Duodenal mucosa (tissue), 2 donors: ENCODE results near the gene GNB1.

Experiments
- H3K27ac ChIP-seq: one replicate; pipeline ENCODE4 v1.7.0; 2013; ENCODE audit warnings: low read depth, low read length
- H3K27me3 ChIP-seq, 2 donors: one replicate each; pipeline ENCODE4 v1.7.0; 2013; ENCODE audit warnings: low read length in 2 of 2, control low read depth in 1 of 2; ENCODE audit not compliant: insufficient read depth in 2 of 2, control insufficient read depth in 1 of 2
- H3K36me3 ChIP-seq, 2 donors: one replicate each; pipeline ENCODE4 v1.7.0; 2013; ENCODE audit warnings: low read length in 2 of 2, control low read depth in 1 of 2; ENCODE audit not compliant: insufficient read depth in 2 of 2, control insufficient read depth in 1 of 2
- H3K4me1 ChIP-seq, 2 donors: one replicate each; pipeline ENCODE4 v1.7.0; 2013; ENCODE audit warnings: low read length in 2 of 2, control low read depth in 1 of 2; ENCODE audit not compliant: insufficient read depth in 2 of 2, control insufficient read depth in 1 of 2
- H3K4me3 ChIP-seq, 2 donors: one replicate each; pipeline ENCODE4 v1.7.0; 2013; ENCODE audit warnings: low read length in 2 of 2, low read depth in 1 of 2
- H3K9ac ChIP-seq, 2 donors: one replicate each; pipeline ENCODE4 v1.7.0; 2013; ENCODE audit warnings: low read length in 2 of 2, low read depth in 1 of 2
- H3K9me3 ChIP-seq, 2 donors: one replicate each; pipeline ENCODE4 v1.7.0; 2013; ENCODE audit warnings: low read length in 2 of 2, control low read depth in 1 of 2; ENCODE audit not compliant: control insufficient read depth in 1 of 2

GNB1 gene

GRCh38 chr1:1895456-1896336 is 4.8 kb upstream of the GNB1 start:
- Histone ChIP-seq H3K27me3 (no peaks in the 10 kb centered on the region), H3K4me3 (peak overlapping the region in 1 of 2 donors; percentile 18), H3K4me1 (peaks cover 43 to 49% of the 10 kb centered on the region in 2 donors), H3K27ac (peak overlapping the region; percentile 68), H3K9me3 (no peaks in the 10 kb centered on the region), H3K9ac (peak overlapping the region; percentile 60), H3K36me3 (no peaks in the 10 kb centered on the region)

GRCh38 chr1:1895060-1895418 is 4.2 kb upstream of the GNB1 start:
- peak overlapping the region; percentile 60 for H3K9ac ChIP-seq

GRCh38 chr1:1894354-1895059 is 3.6 kb upstream of the GNB1 start:
- Histone ChIP-seq H3K9ac (peak overlapping the region; percentile 60), H3K27me3 (no peaks in the 10 kb centered on the region), H3K36me3 (no peaks in the 10 kb centered on the region), H3K4me1 (peaks cover 43 to 49% of the 10 kb centered on the region in 2 donors), H3K27ac (peak overlapping the region; percentile 68), H3K4me3 (peak overlapping the region in 1 of 2 donors; percentile 28), H3K9me3 (no peaks in the 10 kb centered on the region)

More at GRCh38 chr1:1895060-1895418, 4.2 kb upstream of the GNB1 start:
- Histone ChIP-seq H3K27me3 (no peaks in the 10 kb centered on the region), H3K4me1 (peaks cover 43 to 49% of the 10 kb centered on the region in 2 donors), H3K36me3 (no peaks in the 10 kb centered on the region), H3K27ac (peak overlapping the region; percentile 68), H3K4me3 (peak overlapping the region in 1 of 2 donors; percentile 18), H3K9me3 (no peaks in the 10 kb centered on the region)

GRCh38 chr1:1893997-1894353 is 3.1 kb upstream of the GNB1 start:
- Histone ChIP-seq H3K27ac (peak overlapping the region; percentile 79), H3K27me3 (no peaks in the 10 kb centered on the region), H3K4me3 (peak overlapping the region; percentile 28 to 29), H3K9ac (peak overlapping the region; percentile 60 to 69), H3K36me3 (no peaks in the 10 kb centered on the region), H3K9me3 (no peaks in the 10 kb centered on the region), H3K4me1 (peaks cover 48 to 50% of the 10 kb centered on the region in 2 donors)

- Histone ChIP-seq H3K9ac (peak overlapping the region; percentile 60 to 69), H3K27ac (peak overlapping the region; percentile 79), H3K9me3 (no peaks in the 10 kb centered on the region), H3K27me3 (no peaks in the 10 kb centered on the region), H3K4me3 (peak overlapping the region; percentile 28 to 29), H3K36me3 (no peaks in the 10 kb centered on the region), H3K4me1 (peaks cover 53 to 55% of the 10 kb centered on the region in 2 donors)
Measured at GRCh38 chr1:1893291-1893985, 2.6 kb upstream of the GNB1 start.

GRCh38 chr1:1892763-1893120 is 1.9 kb upstream of the GNB1 start:
- Histone ChIP-seq H3K4me3 (peak overlapping the region; percentile 76 to 83), H3K27me3 (no peaks in the 10 kb centered on the region), H3K27ac (no peak overlapping the region), H3K9me3 (no peaks in the 10 kb centered on the region), H3K4me1 (peaks cover 50 to 55% of the 10 kb centered on the region in 2 donors), H3K36me3 (no peaks in the 10 kb centered on the region), H3K9ac (peak overlapping the region; percentile 81 to 91)

GRCh38 chr1:1892079-1892762 is 1.3 kb upstream of the GNB1 start:
- Histone ChIP-seq H3K9ac (peak overlapping the region; percentile 81 to 91), H3K36me3 (no peaks in the 10 kb centered on the region), H3K27me3 (no peaks in the 10 kb centered on the region), H3K27ac (peak overlapping the region; percentile 92), H3K9me3 (no peaks in the 10 kb centered on the region), H3K4me3 (peak overlapping the region; percentile 76 to 83), H3K4me1 (peaks cover 50 to 54% of the 10 kb centered on the region in 2 donors)

- Histone ChIP-seq H3K9me3 (no peaks in the 10 kb centered on the region), H3K4me3 (peak overlapping the region; percentile 76 to 83), H3K36me3 (no peaks in the 10 kb centered on the region), H3K9ac (peak overlapping the region; percentile 81 to 91), H3K27me3 (no peaks in the 10 kb centered on the region), H3K4me1 (peaks cover 50 to 54% of the 10 kb centered on the region in 2 donors), H3K27ac (peak overlapping the region; percentile 92)
Measured at GRCh38 chr1:1891349-1892078, 627 bp upstream of the GNB1 start.

GRCh38 chr1:1889847-1890505 is 911 bp downstream of the GNB1 start:
- Histone ChIP-seq H3K9me3 (no peaks in the 10 kb centered on the region), H3K36me3 (no peaks in the 10 kb centered on the region), H3K4me1 (peaks cover 37 to 45% of the 10 kb centered on the region in 2 donors), H3K27ac (peak overlapping the region; percentile 56), H3K9ac (peak overlapping the region; percentile 63 to 80), H3K27me3 (no peaks in the 10 kb centered on the region), H3K4me3 (peak overlapping the region; percentile 78 to 80)
